Common myeloid progenitor, CD34-positive (primary cell): ENCODE measurements around the gene HNF4A.

ENCODE experiments used
- CTCF ChIA-PET: fragments of 350-600 bp; sonication (Branson Sonifier 250); formaldehyde crosslinking; loops from one replicate; lab custom pipeline; 2021; ENCODE audit warnings: antibody characterized with exemption; lab: Charles Lee
- POLR2A ChIA-PET: fragments of 350-600 bp; sonication (Branson Sonifier 250); formaldehyde crosslinking; loops from one replicate; lab custom pipeline; 2021; ENCODE audit warnings: antibody characterized with exemption; lab: Charles Lee
- DNase-seq, 3 donors: peaks; one replicate each; pipeline versions ENCODE4 v3.0.0 to v3.0.0-alpha.2; 2013
- H3K27ac ChIP-seq, 2 experiments: 1 replicate in 1 of 2; 2 replicates in 1 of 2; pipeline ENCODE4 v1.7.0; 2013; ENCODE audit warnings: inconsistent platforms in 2 of 2, low read length in 2 of 2, mild to moderate bottlenecking in 2 of 2, low read depth in 1 of 2, moderate library complexity in 1 of 2; ENCODE audit not compliant: severe bottlenecking in 2 of 2, insufficient read depth in 1 of 2, poor library complexity in 1 of 2
- H3K27me3 ChIP-seq, 5 experiments: replicated peaks in 2 of 5; 1 replicate in 3 of 5; 2 replicates in 2 of 5; pipeline versions ENCODE4 v1.6.1 to v1.7.0; 2013; ENCODE audit warnings: low read length in 4 of 5, mild to moderate bottlenecking in 2 of 5, moderate library complexity in 2 of 5, inconsistent platforms in 1 of 5; ENCODE audit not compliant: insufficient read depth in 5 of 5, control insufficient read depth in 4 of 5
- H3K36me3 ChIP-seq, 4 experiments: 1 replicate in 2 of 4; 2 replicates in 2 of 4; pipeline versions ENCODE4 v1.6.1 to v1.7.0; 2013; ENCODE audit warnings: low read length in 3 of 4, control low read depth in 1 of 4, mild to moderate bottlenecking in 1 of 4; ENCODE audit not compliant: control insufficient read depth in 4 of 4, insufficient read depth in 4 of 4
- H3K4me1 ChIP-seq, 4 experiments: 1 replicate in 3 of 4; 2 replicates in 1 of 4; pipeline versions ENCODE4 v1.6.1 to v1.7.1; 2013; ENCODE audit warnings: low read length in 3 of 4, mild to moderate bottlenecking in 3 of 4, control low read depth in 1 of 4, inconsistent platforms in 1 of 4, moderate library complexity in 1 of 4; ENCODE audit not compliant: control insufficient read depth in 4 of 4, insufficient read depth in 4 of 4; ENCODE audit errors: control extremely low read depth in 1 of 4
- H3K4me3 ChIP-seq, 7 experiments: 1 replicate in 4 of 7; 2 replicates in 3 of 7; pipeline versions ENCODE4 v1.5.1 to v1.7.0; 2013; ENCODE audit warnings: mild to moderate bottlenecking in 7 of 7, low read length in 6 of 7, moderate library complexity in 6 of 7, inconsistent platforms in 2 of 7, low read depth in 2 of 7, control low read depth in 1 of 7; ENCODE audit not compliant: insufficient read depth in 4 of 7, control insufficient read depth in 1 of 7; ENCODE audit errors: extremely low read depth in 1 of 7
- H3K9me3 ChIP-seq, 5 experiments: 1 replicate in 4 of 5; 2 replicates in 1 of 5; pipeline versions ENCODE4 v1.6.1 to v1.7.1; 2013; ENCODE audit warnings: low read length in 4 of 5, mild to moderate bottlenecking in 2 of 5, inconsistent platforms in 1 of 5, low read depth in 1 of 5, moderate library complexity in 1 of 5; ENCODE audit not compliant: control insufficient read depth in 4 of 5, insufficient read depth in 2 of 5; ENCODE audit errors: control extremely low read depth in 1 of 5
- WGBS: methylation state at CpG from one replicate; pipeline ENCODE4 v1.1.5; 2013; ENCODE audit not compliant: insufficient coverage; 5-methylcytosine and 5-hydroxymethylcytosine counted together

The HNF4A gene

GRCh38 chr20:44334306-44334705 lies 21.2 kb upstream of the HNF4A start:
- H3K27ac ChIP-seq, result no peak overlapping the region
- no peak for DNase-seq
- no peaks in the 10 kb centered on the region for H3K9me3 ChIP-seq
- H3K4me1 ChIP-seq, result no peaks in the 10 kb centered on the region
- 81% methylated on average over 6 of the region's 8 CpGs for WGBS
- H3K36me3 ChIP-seq, result no peaks in the 10 kb centered on the region
- ChIA-PET POLR2A (no interaction called here), CTCF (no interaction called here)
- H3K27me3 ChIP-seq, result peaks cover 0 to 24% (median 16%) of the 10 kb centered on the region in 5 experiments
- H3K4me3 ChIP-seq, result no peak overlapping the region

- ChIA-PET POLR2A (no interaction called here), CTCF (no interaction called here)
- H3K27ac ChIP-seq, result no peak overlapping the region
- no peak for DNase-seq
- H3K9me3 ChIP-seq, result no peaks in the 10 kb centered on the region
- 85% methylated on average over 4 of the region's 4 CpGs for WGBS
- H3K36me3 ChIP-seq, result no peaks in the 10 kb centered on the region
- no peaks in the 10 kb centered on the region for H3K4me1 ChIP-seq
- no peak overlapping the region for H3K4me3 ChIP-seq
- H3K27me3 ChIP-seq, result peaks cover 0 to 24% (median 16%) of the 10 kb centered on the region in 5 experiments
Observed at GRCh38 chr20:44334709-44335108, 20.8 kb upstream of the HNF4A start.

GRCh38 chr20:44335675-44336074 lies 19.8 kb upstream of the HNF4A start:
- peaks cover 0 to 24% (median 16%) of the 10 kb centered on the region in 5 experiments for H3K27me3 ChIP-seq

GRCh38 chr20:44336086-44336485 lies 19.4 kb upstream of the HNF4A start:
- Histone ChIP-seq H3K4me1 (no peaks in the 10 kb centered on the region), H3K4me3 (no peak overlapping the region), H3K27ac (no peak overlapping the region), H3K36me3 (no peaks in the 10 kb centered on the region), H3K27me3 (peaks cover 0 to 24% (median 16%) of the 10 kb centered on the region in 5 experiments), H3K9me3 (no peaks in the 10 kb centered on the region)
- CTCF ChIA-PET, result no interaction called here
- POLR2A ChIA-PET, result no interaction called here
- WGBS, result 45% methylated on average over 15 of the region's 15 CpGs
- DNase-seq, result no peak

More at GRCh38 chr20:44335675-44336074, 19.8 kb upstream of the HNF4A start:
- H3K27ac ChIP-seq, result no peak overlapping the region
- 83% methylated on average over 2 of the region's 2 CpGs for WGBS
- no peaks in the 10 kb centered on the region for H3K36me3 ChIP-seq
- no peaks in the 10 kb centered on the region for H3K4me1 ChIP-seq
- CTCF ChIA-PET, result no interaction called here
- POLR2A ChIA-PET, result no interaction called here
- DNase-seq, result no peak
- no peak overlapping the region for H3K4me3 ChIP-seq
- H3K9me3 ChIP-seq, result no peaks in the 10 kb centered on the region

- H3K9me3 ChIP-seq, result no peaks in the 10 kb centered on the region
- 95% methylated on average over 16 of the region's 16 CpGs for WGBS
- H3K27ac ChIP-seq, result no peak within 1 kb of the TSS
- no peak for DNase-seq
- peaks cover 0 to 24% (median 16%) of the 10 kb centered on the region in 5 experiments for H3K27me3 ChIP-seq
- ChIA-PET CTCF (no interaction called here), POLR2A (no interaction called here)
- H3K4me3 ChIP-seq, result no peak within 1 kb of the TSS
- H3K36me3 ChIP-seq, result no peaks in the 10 kb centered on the region
- no peaks in the 10 kb centered on the region for H3K4me1 ChIP-seq
Observed at GRCh38 chr20:44336725-44337380, 18.6 kb upstream of the HNF4A start, which contains the start of gene R3HDML. Gene R3HDML, plus strand, starts transcription at chr20:44337043. Its CDS starts 115 bp downstream, at chr20:44337158.

GRCh38 chr20:44342248-44342647 lies 13.3 kb upstream of the HNF4A start:
- no peak for DNase-seq
- H3K4me3 ChIP-seq, result no peak overlapping the region
- H3K9me3 ChIP-seq, result no peaks in the 10 kb centered on the region
- no peak overlapping the region for H3K27ac ChIP-seq
- WGBS, result 81% methylated on average over 4 of the region's 6 CpGs
- H3K36me3 ChIP-seq, result no peaks in the 10 kb centered on the region
- CTCF ChIA-PET, result interaction anchor here (1.2 kb wide), 1 partner anchor 124 kb away, joined by 3 read pairs; no protein-coding TSS in a partner anchor
- POLR2A ChIA-PET, result no interaction called here
- H3K27me3 ChIP-seq, result peaks cover 0 to 12% (median 0%) of the 10 kb centered on the region in 5 experiments
- H3K4me1 ChIP-seq, result no peaks in the 10 kb centered on the region

- ChIA-PET CTCF (no interaction called here), POLR2A (no interaction called here)
- H3K4me3 ChIP-seq, result no peak overlapping the region
- peaks cover 0 to 6% (median 0%) of the 10 kb centered on the region in 5 experiments for H3K27me3 ChIP-seq
- 98% methylated on average over 7 of the region's 12 CpGs for WGBS
- DNase-seq, result no peak
- H3K9me3 ChIP-seq, result no peaks in the 10 kb centered on the region
- no peaks in the 10 kb centered on the region for H3K4me1 ChIP-seq
- no peak overlapping the region for H3K27ac ChIP-seq
- no peaks in the 10 kb centered on the region for H3K36me3 ChIP-seq
Observed at GRCh38 chr20:44343162-44343675, 12.3 kb upstream of the HNF4A start.
